Testis (tissue), 3 donors: Measurements from ENCODE around the gene THSD4. TPM values are rescaled to one million over a fixed set of nuclear protein-coding genes. Genes with fewer than 3 reads are reported as not detected.

ENCODE experiments used
- DNase-seq: peaks from one replicate; pipeline ENCODE4 v3.0.0-alpha.2; 2019
- H3K27ac ChIP-seq, 2 donors: fragments of 200-600 bp; sonication (generic); one replicate each; pipeline ENCODE4 v1.5.1; 2019
- H3K27me3 ChIP-seq: fragments of 200-600 bp; sonication (generic); one replicate; pipeline ENCODE4 v1.5.1; 2019
- H3K36me3 ChIP-seq: fragments of 200-600 bp; sonication (generic); one replicate; pipeline ENCODE4 v1.5.1; 2017; ENCODE audit warnings: low read depth; ENCODE audit errors: missing control alignments
- H3K4me1 ChIP-seq: fragments of 200-600 bp; sonication (generic); one replicate; pipeline ENCODE4 v1.5.1; 2019
- H3K4me3 ChIP-seq, 2 donors: fragments of 200-600 bp; sonication (generic); one replicate each; pipeline ENCODE4 v1.5.1; 2017 to 2019
- H3K9me3 ChIP-seq: fragments of 200-600 bp; sonication (generic); one replicate; pipeline ENCODE4 v1.5.1; 2017
- POLR2A ChIP-seq: fragments of 450-650 bp; IDR thresholded peaks from one replicate; pipeline ENCODE4 v1.6.1; 2017; ENCODE audit warnings: antibody characterized with exemption, mild to moderate bottlenecking, moderate library complexity
- WGBS, 2 donors: methylation state at CpG; one replicate each; pipeline ENCODE4 v1.1.5; 2018; 5-methylcytosine and 5-hydroxymethylcytosine counted together
- intact Hi-C: fragments of 100-400 bp; cut with DNase I; formaldehyde crosslinking; loops from one replicate; pipeline ENCODE4 v1.15.1; 2023; ENCODE audit warnings: low total_unique reads
- polyA plus RNA-seq: library from polyadenylated mRNA; stranded (reverse); fragments of 350-450 nt; fragmentation: Illumina TruSeq; extraction: RNeasy Lipid Tissue Mini Kit (QIAGEN cat#74804); gene quantifications from one replicate; pipeline ENCODE4 v1.2.3, GENCODE V29; 2014; ENCODE audit warnings: low read depth, low replicate concordance; ENCODE audit not compliant: insufficient read depth
- total RNA-seq, 2 donors: library from RNA; depleted of rRNA; stranded (reverse); fragments of >200 nt; gene quantifications; one replicate each; pipeline ENCODE4 v1.2.3, GENCODE V29; 2016
- TF ChIP-seq, protein P1 (sequence below), 3 experiments: fragments of 450-650 bp in 2 of 3; fragments of 200-600 bp in 1 of 3; sonication (generic) in 1 of 3; IDR thresholded peaks; one replicate each; pipeline ENCODE4 v1.5.1; 2016 to 2019; ENCODE audit warnings: antibody characterized with exemption in 3 of 3, mild to moderate bottlenecking in 2 of 3, moderate library complexity in 1 of 3

Gene THSD4
- total and polyA plus RNA-seq, 3 donors from 2014 or later, result 14.3 to 21.5 (median 18.2) TPM

DNA sequence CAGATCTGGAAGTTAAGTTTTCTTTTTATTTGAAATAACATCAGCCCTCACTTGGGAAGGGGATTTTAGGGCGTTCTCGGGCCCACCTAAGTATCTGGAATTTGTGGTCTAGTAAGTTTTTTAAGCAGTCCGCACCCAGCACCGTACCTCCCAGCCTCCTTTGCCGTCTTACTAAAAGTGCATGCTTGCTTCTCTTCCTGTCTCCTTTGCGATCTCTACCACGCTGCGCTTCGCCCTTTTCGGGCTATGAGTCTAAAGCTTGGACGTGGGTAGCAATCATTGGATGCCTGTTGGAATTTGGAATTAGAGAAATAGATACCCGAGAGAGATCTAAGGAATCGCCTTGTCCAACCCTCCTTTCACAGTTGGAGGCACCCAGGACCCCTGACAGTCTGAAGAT is 1.1 kb downstream of the THSD4 start:
- H3K4me3 ChIP-seq, result peak overlapping the region; percentile 57 to 81
- TF ChIP-seq, protein P1, sequence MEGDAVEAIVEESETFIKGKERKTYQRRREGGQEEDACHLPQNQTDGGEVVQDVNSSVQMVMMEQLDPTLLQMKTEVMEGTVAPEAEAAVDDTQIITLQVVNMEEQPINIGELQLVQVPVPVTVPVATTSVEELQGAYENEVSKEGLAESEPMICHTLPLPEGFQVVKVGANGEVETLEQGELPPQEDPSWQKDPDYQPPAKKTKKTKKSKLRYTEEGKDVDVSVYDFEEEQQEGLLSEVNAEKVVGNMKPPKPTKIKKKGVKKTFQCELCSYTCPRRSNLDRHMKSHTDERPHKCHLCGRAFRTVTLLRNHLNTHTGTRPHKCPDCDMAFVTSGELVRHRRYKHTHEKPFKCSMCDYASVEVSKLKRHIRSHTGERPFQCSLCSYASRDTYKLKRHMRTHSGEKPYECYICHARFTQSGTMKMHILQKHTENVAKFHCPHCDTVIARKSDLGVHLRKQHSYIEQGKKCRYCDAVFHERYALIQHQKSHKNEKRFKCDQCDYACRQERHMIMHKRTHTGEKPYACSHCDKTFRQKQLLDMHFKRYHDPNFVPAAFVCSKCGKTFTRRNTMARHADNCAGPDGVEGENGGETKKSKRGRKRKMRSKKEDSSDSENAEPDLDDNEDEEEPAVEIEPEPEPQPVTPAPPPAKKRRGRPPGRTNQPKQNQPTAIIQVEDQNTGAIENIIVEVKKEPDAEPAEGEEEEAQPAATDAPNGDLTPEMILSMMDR (IDR thresholded peaks at IDR 0.05), result no peak
- TF ChIP-seq POLR2A, result no peak
- no peaks in the 10 kb centered on the region for H3K9me3 ChIP-seq
- intact Hi-C loops, result loop anchor here (10.0 kb wide), 1 partner anchor 328 kb away; no protein-coding TSS in a partner anchor
- 36 to 38% methylated on average over 13 of the region's 13 CpGs for WGBS, 2 donors
- DNase-seq, result no peak
- H3K27ac ChIP-seq, result no peak overlapping the region
- H3K36me3 ChIP-seq, result no peaks in the 10 kb centered on the region
- H3K27me3 ChIP-seq, result no peaks in the 10 kb centered on the region
- H3K4me1 ChIP-seq, result peaks cover 4% of the 10 kb centered on the region

DNA sequence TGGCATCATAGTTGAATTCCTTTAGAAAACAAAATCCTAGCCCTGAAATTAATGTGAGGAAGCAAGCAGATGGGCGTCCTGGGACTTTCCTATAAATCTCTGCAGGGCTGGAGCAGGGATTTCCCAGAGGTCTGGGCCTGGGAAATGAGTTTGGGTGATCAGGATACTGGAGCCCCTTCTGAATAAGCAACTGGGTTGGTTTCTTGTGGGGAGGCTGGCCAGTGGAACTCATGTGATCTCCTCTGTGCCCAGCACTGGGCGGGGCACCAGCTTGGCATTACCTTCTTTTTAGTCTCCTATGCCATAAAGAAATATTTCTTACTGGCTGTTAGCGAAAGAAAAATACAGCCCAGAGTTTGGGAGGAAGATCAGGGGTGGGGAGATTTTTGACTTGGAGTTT is 1.7 kb downstream of the THSD4 start:
- Histone ChIP-seq H3K4me3 (no peak overlapping the region), H3K27ac (no peak overlapping the region), H3K36me3 (no peaks in the 10 kb centered on the region), H3K27me3 (no peaks in the 10 kb centered on the region), H3K9me3 (no peaks in the 10 kb centered on the region), H3K4me1 (peaks cover 4% of the 10 kb centered on the region)
- intact Hi-C loops, result loop anchor here (10.0 kb wide), 1 partner anchor 328 kb away; no protein-coding TSS in a partner anchor
- 70 to 76% methylated on average over 3 of the region's 3 CpGs for WGBS, 2 donors
- no peak for DNase-seq
- no peak for TF ChIP-seq POLR2A
- TF ChIP-seq, protein P1 (IDR thresholded peaks at IDR 0.05), result no peak

DNA sequence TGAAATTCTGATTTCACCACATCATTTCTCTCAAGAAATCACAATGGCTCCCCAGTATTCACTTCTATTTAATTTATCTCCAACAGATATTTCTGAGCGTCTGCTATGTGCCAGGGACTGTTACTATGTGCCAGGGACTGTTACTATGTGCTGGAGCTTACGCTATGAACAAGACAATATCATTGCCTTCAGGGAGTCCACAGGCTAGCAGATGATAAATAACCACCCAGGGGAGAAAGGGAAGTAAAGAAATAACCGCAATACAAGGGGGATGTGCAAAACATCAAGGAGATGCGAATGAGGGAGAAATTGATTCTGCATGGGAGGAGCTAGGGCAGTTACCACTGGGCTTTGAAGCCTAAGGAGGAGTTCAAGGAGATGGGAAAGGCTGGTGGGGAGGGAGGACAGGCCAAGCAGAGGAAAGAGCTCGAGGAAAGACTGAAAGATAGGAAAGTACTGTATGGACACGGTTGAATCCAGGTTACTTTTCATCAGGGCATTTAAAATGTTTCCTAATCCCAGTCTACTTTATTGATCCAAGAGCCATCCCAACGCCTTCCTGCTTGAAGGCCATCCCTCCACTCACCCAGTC is 2.5 kb downstream of the THSD4 start:
- no peak for DNase-seq
- Histone ChIP-seq H3K27ac (no peak overlapping the region), H3K4me1 (peaks cover 4% of the 10 kb centered on the region), H3K27me3 (no peaks in the 10 kb centered on the region), H3K4me3 (no peak overlapping the region), H3K36me3 (no peaks in the 10 kb centered on the region), H3K9me3 (no peaks in the 10 kb centered on the region)
- intact Hi-C loops, result loop anchor here (10.0 kb wide), 1 partner anchor 327 kb away; no protein-coding TSS in a partner anchor
- WGBS, 2 donors, result 80 to 82% methylated on average over 7 of the region's 7 CpGs
- TF ChIP-seq, protein P1 (IDR thresholded peaks at IDR 0.05), result no peak
- no peak for TF ChIP-seq POLR2A

DNA sequence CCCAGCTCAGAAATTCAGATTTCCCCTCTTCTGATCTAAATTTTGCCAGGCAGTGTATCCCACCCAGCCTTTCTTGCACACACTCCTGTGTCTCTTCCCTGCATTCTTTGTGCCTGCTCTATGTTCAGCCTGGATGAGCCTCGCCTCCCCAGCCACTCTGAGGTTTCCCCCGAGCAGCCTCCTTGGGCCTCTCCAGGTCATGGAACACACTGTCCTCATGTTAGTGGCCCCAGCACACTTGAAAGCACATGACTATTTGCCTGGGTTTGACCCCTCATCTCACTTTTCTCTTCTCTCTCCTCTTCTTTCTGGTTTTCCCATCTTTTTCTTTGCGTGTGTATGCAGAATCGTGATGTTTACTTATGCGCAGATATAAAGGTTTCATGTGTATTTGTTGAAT is 3.1 kb downstream of the THSD4 start:
- Histone ChIP-seq H3K27ac (no peak overlapping the region), H3K4me3 (no peak overlapping the region), H3K27me3 (no peaks in the 10 kb centered on the region), H3K9me3 (no peaks in the 10 kb centered on the region), H3K4me1 (peaks cover 4% of the 10 kb centered on the region), H3K36me3 (no peaks in the 10 kb centered on the region)
- intact Hi-C loops, result loop anchor here (10.0 kb wide), 1 partner anchor 326 kb away; no protein-coding TSS in a partner anchor
- TF ChIP-seq, protein P1 (IDR thresholded peaks at IDR 0.05), result no peak
- no peak for TF ChIP-seq POLR2A
- 76 to 85% methylated on average over 5 of the region's 5 CpGs for whole genome bisulfite sequencing, 2 donors
- no peak for DNase-seq
